ENCODE measurements around the gene RNASEH1.
"Not testable (repeated sequence)": the region's sequence is repeated elsewhere in the genome, so short reads cannot be mapped to it uniquely, and the experiment has no call there.

RNASEH1 gene

GRCh38 chr2:3572620-3573019 lies 14.5 kb upstream of the RNASEH1 start:
- H3K27ac ChIP-seq (ENCODE audit: low read depth, low read length), result no peak overlapping the region
- H3K4me3 ChIP-seq (ENCODE audit: low read depth in 1 of 2, low read length in 2 of 2), result no peak overlapping the region
- H3K27me3 ChIP-seq (ENCODE audit: control insufficient read depth in 1 of 2, insufficient read depth in 2 of 2, low read length in 2 of 2), result no peaks in the 10 kb centered on the region
- no peaks in the 10 kb centered on the region for H3K9me3 ChIP-seq (ENCODE audit: low read length)
- peaks cover 8% of the 10 kb centered on the region for H3K36me3 ChIP-seq (ENCODE audit: insufficient read depth, low read length)
- peaks cover 16% of the 10 kb centered on the region for H3K4me1 ChIP-seq (ENCODE audit: insufficient read depth, low read length)
- no peak overlapping the region for H3K9ac ChIP-seq (ENCODE audit: low read length)

DNA sequence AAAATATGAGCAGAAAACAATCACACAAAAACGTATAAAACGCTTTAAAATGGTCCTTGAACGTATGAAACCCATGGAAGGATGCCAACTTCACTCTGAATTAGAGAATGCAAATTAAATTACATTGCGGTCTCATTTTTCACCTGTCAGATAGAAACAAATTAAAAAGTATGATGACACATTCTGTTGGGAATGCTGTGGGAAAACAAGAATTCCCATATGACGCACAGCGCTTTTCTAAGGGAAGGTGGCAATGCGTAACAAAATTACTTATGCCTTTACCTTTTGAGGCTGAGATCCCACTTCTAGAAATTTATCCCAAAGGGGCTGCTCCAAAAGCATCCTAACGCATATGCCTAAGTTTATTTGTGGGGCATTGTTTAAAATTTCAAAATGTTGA lies 13.2 kb upstream of the RNASEH1 start:
- Histone ChIP-seq H3K36me3 (ENCODE audit: insufficient read depth, low read length) (no peaks in the 10 kb centered on the region), H3K4me1 (ENCODE audit: insufficient read depth, low read length) (peaks cover 6% of the 10 kb centered on the region), H3K27ac (ENCODE audit: low read depth, low read length) (no peak overlapping the region), H3K27me3 (ENCODE audit: control insufficient read depth in 1 of 2, insufficient read depth in 2 of 2, low read length in 2 of 2) (no peaks in the 10 kb centered on the region), H3K4me3 (ENCODE audit: low read depth in 1 of 2, low read length in 2 of 2) (no peak overlapping the region), H3K9ac (ENCODE audit: low read length) (no peak overlapping the region), H3K9me3 (ENCODE audit: low read length) (no peaks in the 10 kb centered on the region)

GRCh38 chr2:3569656-3570055 lies 11.5 kb upstream of the RNASEH1 start:
- H3K4me1 ChIP-seq (ENCODE audit: insufficient read depth, low read length); H3K27me3 ChIP-seq (ENCODE audit: control insufficient read depth in 1 of 2, insufficient read depth in 2 of 2, low read length in 2 of 2); H3K9ac ChIP-seq (ENCODE audit: low read length); H3K9me3 ChIP-seq (ENCODE audit: low read length); H3K4me3 ChIP-seq (ENCODE audit: low read depth in 1 of 2, low read length in 2 of 2); H3K36me3 ChIP-seq (ENCODE audit: insufficient read depth, low read length); H3K27ac ChIP-seq (ENCODE audit: low read depth, low read length): not testable (repeated sequence)

DNA sequence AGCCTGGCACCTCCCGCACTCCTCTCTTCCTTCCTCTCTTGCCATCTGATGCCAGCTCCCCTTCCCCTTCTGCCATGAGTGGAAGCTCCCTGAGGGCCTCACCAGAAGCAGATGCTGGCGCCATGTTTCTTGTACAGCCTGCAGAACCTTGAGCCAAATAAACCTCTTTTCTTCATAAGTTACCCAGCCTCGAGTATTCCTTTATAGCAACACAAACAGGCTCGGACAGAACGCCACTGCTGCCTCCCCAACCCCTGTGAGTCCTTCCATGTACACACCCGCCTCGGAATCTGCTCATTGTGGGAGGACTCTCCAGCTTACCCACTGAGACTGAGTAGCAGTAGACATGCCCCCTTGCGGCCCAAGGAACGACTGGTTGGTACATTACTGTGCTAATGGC lies 8.7 kb upstream of the RNASEH1 start:
- no peaks in the 10 kb centered on the region for H3K4me1 ChIP-seq (ENCODE audit: insufficient read depth, low read length)
- H3K27me3 ChIP-seq (ENCODE audit: control insufficient read depth in 1 of 2, insufficient read depth in 2 of 2, low read length in 2 of 2), result no peaks in the 10 kb centered on the region
- no peaks in the 10 kb centered on the region for H3K9me3 ChIP-seq (ENCODE audit: low read length)
- H3K36me3 ChIP-seq (ENCODE audit: insufficient read depth, low read length), result no peaks in the 10 kb centered on the region
- H3K27ac ChIP-seq (ENCODE audit: low read depth, low read length), result no peak overlapping the region
- H3K9ac ChIP-seq (ENCODE audit: low read length), result no peak overlapping the region
- no peak overlapping the region for H3K4me3 ChIP-seq (ENCODE audit: low read depth in 1 of 2, low read length in 2 of 2)

DNA sequence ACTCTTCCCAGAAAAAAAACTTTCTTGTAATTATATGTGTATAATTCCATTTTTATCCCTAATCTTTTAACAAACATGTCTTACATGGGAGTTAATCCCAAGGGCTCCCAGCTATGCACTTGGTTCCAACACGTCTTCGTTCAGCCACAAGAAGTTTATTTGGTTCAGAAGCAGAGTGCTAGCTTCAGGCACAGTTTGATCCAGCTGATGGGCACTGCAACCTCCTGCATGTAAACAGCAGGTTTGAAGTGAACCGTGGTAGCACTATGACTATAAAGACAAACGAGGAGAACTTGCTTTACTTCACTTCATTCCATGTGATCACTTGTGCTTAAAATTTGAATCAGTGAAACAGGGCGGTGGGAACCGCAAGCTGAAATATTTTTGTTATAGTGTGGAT lies 7.0 kb upstream of the RNASEH1 start:
- H3K9me3 ChIP-seq (ENCODE audit: low read length), result no peaks in the 10 kb centered on the region
- no peak overlapping the region for H3K27ac ChIP-seq (ENCODE audit: low read depth, low read length)
- no peaks in the 10 kb centered on the region for H3K27me3 ChIP-seq (ENCODE audit: control insufficient read depth in 1 of 2, insufficient read depth in 2 of 2, low read length in 2 of 2)
- H3K4me3 ChIP-seq (ENCODE audit: low read depth in 1 of 2, low read length in 2 of 2), result no peak overlapping the region
- no peak overlapping the region for H3K9ac ChIP-seq (ENCODE audit: low read length)
- H3K36me3 ChIP-seq (ENCODE audit: insufficient read depth, low read length), result no peaks in the 10 kb centered on the region
- no peaks in the 10 kb centered on the region for H3K4me1 ChIP-seq (ENCODE audit: insufficient read depth, low read length)

DNA sequence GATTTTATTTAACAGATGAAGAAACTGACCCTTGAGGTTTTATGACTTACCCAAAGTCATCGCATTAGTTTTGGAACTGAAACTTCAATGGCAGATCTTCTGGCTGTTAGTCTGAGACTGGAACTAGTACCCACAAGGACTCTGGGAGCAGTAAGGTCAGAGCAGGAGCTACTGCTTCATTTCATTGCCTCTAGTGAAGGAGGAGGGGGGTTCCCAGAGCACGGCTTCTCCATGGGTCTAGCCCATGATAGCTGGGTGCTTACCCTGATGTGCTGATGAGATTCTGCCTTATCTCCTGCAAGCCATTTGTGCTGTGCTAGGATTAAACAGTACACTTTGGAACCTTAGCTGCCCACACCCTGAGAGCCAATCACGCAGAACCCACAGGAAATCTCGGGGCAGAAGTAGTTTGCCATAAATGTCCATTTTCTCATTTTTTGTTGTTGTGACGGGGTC lies 5.4 kb upstream of the RNASEH1 start:
- H3K4me3 ChIP-seq (ENCODE audit: low read depth in 1 of 2, low read length in 2 of 2), result no peak overlapping the region
- H3K27me3 ChIP-seq (ENCODE audit: control insufficient read depth in 1 of 2, insufficient read depth in 2 of 2, low read length in 2 of 2), result no peaks in the 10 kb centered on the region
- H3K36me3 ChIP-seq (ENCODE audit: insufficient read depth, low read length), result no peaks in the 10 kb centered on the region
- no peaks in the 10 kb centered on the region for H3K9me3 ChIP-seq (ENCODE audit: low read length)
- no peak overlapping the region for H3K9ac ChIP-seq (ENCODE audit: low read length)
- no peak overlapping the region for H3K27ac ChIP-seq (ENCODE audit: low read depth, low read length)
- H3K4me1 ChIP-seq (ENCODE audit: insufficient read depth, low read length), result peaks cover 5% of the 10 kb centered on the region

- Histone ChIP-seq H3K27me3 (ENCODE audit: control insufficient read depth in 1 of 2, insufficient read depth in 2 of 2, low read length in 2 of 2) (no peaks in the 10 kb centered on the region), H3K4me1 (ENCODE audit: insufficient read depth, low read length) (peaks cover 16% of the 10 kb centered on the region), H3K36me3 (ENCODE audit: insufficient read depth, low read length) (peaks cover 22% of the 10 kb centered on the region), H3K9me3 (ENCODE audit: low read length) (no peaks in the 10 kb centered on the region), H3K9ac (ENCODE audit: low read length) (peak overlapping the region; percentile 99), H3K4me3 (ENCODE audit: low read depth in 1 of 2, low read length in 2 of 2) (peak overlapping the region; percentile 91 to 97), H3K27ac (ENCODE audit: low read depth, low read length) (peak overlapping the region; percentile 87)
Measured at GRCh38 chr2:3557639-3558204, 411 bp downstream of the RNASEH1 start.

DNA sequence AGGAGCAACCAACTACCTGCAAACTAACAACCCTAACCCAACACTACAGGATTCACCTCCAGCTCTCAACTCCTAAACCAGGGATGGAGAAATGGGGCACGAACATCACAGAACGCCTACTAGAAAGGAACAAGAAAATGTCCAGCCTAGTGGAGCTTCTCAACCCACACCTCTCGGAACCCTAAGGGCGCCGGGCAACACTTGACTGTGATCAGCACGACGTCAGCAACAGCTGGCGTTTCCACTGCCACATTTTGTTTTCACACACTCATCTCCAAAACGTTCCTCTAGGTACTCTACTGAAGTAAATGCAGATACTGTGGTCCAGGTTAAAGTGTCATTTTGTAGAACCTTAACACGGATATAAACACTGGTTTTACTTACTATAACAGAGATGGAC lies 4.2 kb downstream of the RNASEH1 start:
- Histone ChIP-seq H3K36me3 (ENCODE audit: insufficient read depth, low read length) (peaks cover 53% of the 10 kb centered on the region), H3K9me3 (ENCODE audit: low read length) (no peaks in the 10 kb centered on the region), H3K27me3 (ENCODE audit: control insufficient read depth in 1 of 2, insufficient read depth in 2 of 2, low read length in 2 of 2) (no peaks in the 10 kb centered on the region), H3K9ac (ENCODE audit: low read length) (no peak overlapping the region), H3K4me1 (ENCODE audit: insufficient read depth, low read length) (peaks cover 11% of the 10 kb centered on the region), H3K4me3 (ENCODE audit: low read depth in 1 of 2, low read length in 2 of 2) (no peak overlapping the region), H3K27ac (ENCODE audit: low read depth, low read length) (no peak overlapping the region)

- Histone ChIP-seq H3K4me1 (ENCODE audit: insufficient read depth, low read length) (no peaks in the 10 kb centered on the region), H3K27ac (ENCODE audit: low read depth, low read length) (no peak overlapping the region), H3K9ac (ENCODE audit: low read length) (no peak overlapping the region), H3K36me3 (ENCODE audit: insufficient read depth, low read length) (peaks cover 89% of the 10 kb centered on the region), H3K4me3 (ENCODE audit: low read depth in 1 of 2, low read length in 2 of 2) (no peak overlapping the region), H3K27me3 (ENCODE audit: control insufficient read depth in 1 of 2, insufficient read depth in 2 of 2, low read length in 2 of 2) (no peaks in the 10 kb centered on the region), H3K9me3 (ENCODE audit: low read length) (no peaks in the 10 kb centered on the region)
Measured at GRCh38 chr2:3547915-3548314, 10.2 kb downstream of the RNASEH1 start.

DNA sequence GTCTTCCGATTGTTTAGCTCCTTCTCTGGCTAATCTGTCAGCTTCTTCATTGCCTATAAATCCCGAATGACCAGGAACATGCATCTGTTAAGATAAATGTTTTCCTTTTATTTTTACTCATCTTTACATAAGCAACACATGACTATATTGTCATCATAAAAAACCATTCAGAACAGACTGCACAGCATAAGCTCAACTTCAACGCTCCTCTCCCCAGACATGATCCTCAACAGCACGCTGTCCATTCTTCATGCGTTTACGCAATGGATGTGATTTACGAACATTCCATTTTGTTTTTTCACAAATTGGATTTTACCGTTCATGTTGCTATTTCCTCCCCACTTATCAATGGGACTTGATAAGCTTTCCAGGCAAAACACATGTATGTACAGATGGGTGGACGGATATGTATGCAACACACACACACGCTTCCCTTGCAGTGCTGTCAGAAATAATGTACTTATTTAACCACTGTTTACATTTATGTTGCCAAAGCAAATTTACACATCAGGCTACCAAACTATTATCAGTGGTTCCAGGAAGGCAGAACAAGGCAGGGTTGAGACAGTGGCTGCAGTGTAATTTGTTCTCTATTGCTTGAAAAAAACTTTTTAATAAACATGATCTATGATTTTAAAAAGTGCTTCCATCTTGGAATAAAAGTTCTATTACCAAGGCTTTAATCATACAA lies 12.2 kb downstream of the RNASEH1 start:
- Histone ChIP-seq H3K27me3 (ENCODE audit: control insufficient read depth in 1 of 2, insufficient read depth in 2 of 2, low read length in 2 of 2) (no peaks in the 10 kb centered on the region), H3K27ac (ENCODE audit: low read depth, low read length) (no peak overlapping the region), H3K36me3 (ENCODE audit: insufficient read depth, low read length) (peaks cover 94% of the 10 kb centered on the region), H3K4me3 (ENCODE audit: low read depth in 1 of 2, low read length in 2 of 2) (no peak overlapping the region), H3K9ac (ENCODE audit: low read length) (no peak overlapping the region), H3K9me3 (ENCODE audit: low read length) (no peaks in the 10 kb centered on the region), H3K4me1 (ENCODE audit: insufficient read depth, low read length) (no peaks in the 10 kb centered on the region)

- Histone ChIP-seq H3K9me3 (ENCODE audit: low read length) (no peaks in the 10 kb centered on the region), H3K27me3 (ENCODE audit: control insufficient read depth in 1 of 2, insufficient read depth in 2 of 2, low read length in 2 of 2) (no peaks in the 10 kb centered on the region), H3K4me3 (ENCODE audit: low read depth in 1 of 2, low read length in 2 of 2) (no peak overlapping the region), H3K27ac (ENCODE audit: low read depth, low read length) (no peak overlapping the region), H3K36me3 (ENCODE audit: insufficient read depth, low read length) (peaks cover 74% of the 10 kb centered on the region), H3K4me1 (ENCODE audit: insufficient read depth, low read length) (no peaks in the 10 kb centered on the region), H3K9ac (ENCODE audit: low read length) (no peak overlapping the region)
Measured at GRCh38 chr2:3543023-3543683, 15.0 kb downstream of the RNASEH1 start.

All from muscle layer of colon (tissue), 2 donors.